ENCODE measurements around the gene KLHL9. TPM values are rescaled to one million over a fixed set of nuclear protein-coding genes. Genes with fewer than 3 reads are reported as not detected.
A peak's percentile ranks its signal among the peaks of the same experiment; 100 is the strongest.

Gene KLHL9
- polyA plus RNA-seq, 6 donors from 2014 or later, result 5.0 to 10.4 (median 6.2) TPM

- Mint-ChIP-seq H3K36me3 (peaks cover 0 to 4% of the 10 kb centered on the region in 2 donors), H3K4me1 (no peaks in the 10 kb centered on the region), H3K9me3 (no peaks in the 10 kb centered on the region), H3K27ac (no peak overlapping the region), H3K4me3 (no peak overlapping the region), H3K27me3 (peaks cover 10 to 25% (median 21%) of the 10 kb centered on the region in 3 donors)
- DNase-seq, result no peak
- ATAC-seq (ENCODE audit: low read depth in 2 of 2), result no peak
Measured at GRCh38 chr9:21311889-21312288, 23.3 kb downstream of the KLHL9 start.

GRCh38 chr9:21305213-21305612, 30.0 kb downstream of the KLHL9 start, which contains the start of gene IFNA5:
Gene IFNA5, minus strand, starts transcription at chr9:21305313. Its CDS starts 57 bp downstream, at chr9:21305256.
- DNase-seq, result no peak
- no peak for ATAC-seq (ENCODE audit: low read depth in 2 of 2)
- no peaks in the 10 kb centered on the region for H3K9me3 Mint-ChIP-seq
- peaks cover 0 to 6% of the 10 kb centered on the region in 2 donors for H3K36me3 Mint-ChIP-seq
- peaks cover 22 to 53% (median 25%) of the 10 kb centered on the region in 3 donors for H3K27me3 Mint-ChIP-seq
- no peak within 1 kb of the TSS for H3K27ac Mint-ChIP-seq
- H3K4me3 Mint-ChIP-seq, result no peak within 1 kb of the TSS
- H3K4me1 Mint-ChIP-seq, result no peaks in the 10 kb centered on the region

- ATAC-seq (ENCODE audit: low read depth in 2 of 2) (no peak), DNase-seq (no peak)
- Mint-ChIP-seq H3K4me1 (peaks cover 0 to 4% (median 0%) of the 10 kb centered on the region in 3 donors), H3K27ac (no peak overlapping the region), H3K36me3 (no peaks in the 10 kb centered on the region), H3K4me3 (peak overlapping the region in 1 of 8 donors; percentile 35), H3K27me3 (peaks cover 8 to 24% (median 19%) of the 10 kb centered on the region in 3 donors), H3K9me3 (no peaks in the 10 kb centered on the region)
Measured at GRCh38 chr9:21295992-21296391, 39.2 kb downstream of the KLHL9 start.

GRCh38 chr9:21294904-21295538, 40.2 kb downstream of the KLHL9 start:
- Mint-ChIP-seq H3K4me1 (peaks cover 0 to 4% (median 0%) of the 10 kb centered on the region in 3 donors), H3K27ac (no peak overlapping the region)
- DNase-seq, result no peak

GRCh38 chr9:21294364-21294774, 40.8 kb downstream of the KLHL9 start:
- ATAC-seq (ENCODE audit: low read depth in 2 of 2) (no peak), DNase-seq (no peak)
- Mint-ChIP-seq H3K27me3 (peaks cover 13 to 14% (median 13%) of the 10 kb centered on the region in 3 donors), H3K36me3 (no peaks in the 10 kb centered on the region), H3K4me3 (no peak overlapping the region), H3K4me1 (peaks cover 0 to 4% (median 0%) of the 10 kb centered on the region in 3 donors), H3K9me3 (no peaks in the 10 kb centered on the region), H3K27ac (no peak overlapping the region)

More at GRCh38 chr9:21294904-21295538, 40.2 kb downstream of the KLHL9 start:
- Mint-ChIP-seq H3K27me3 (peaks cover 13 to 14% (median 14%) of the 10 kb centered on the region in 3 donors), H3K36me3 (no peaks in the 10 kb centered on the region), H3K9me3 (no peaks in the 10 kb centered on the region), H3K4me3 (no peak overlapping the region)
- ATAC-seq (ENCODE audit: low read depth in 2 of 2), result peak in 1 of 2 donors; percentile 58

GRCh38 chr9:21289848-21290247, 45.4 kb downstream of the KLHL9 start:
- H3K4me3 Mint-ChIP-seq, result no peak overlapping the region
- H3K27me3 Mint-ChIP-seq, result peaks cover 13 to 36% (median 24%) of the 10 kb centered on the region in 3 donors
- H3K9me3 Mint-ChIP-seq, result peaks cover 0 to 3% (median 0%) of the 10 kb centered on the region in 7 donors
- DNase-seq (no peak), ATAC-seq (ENCODE audit: low read depth in 2 of 2) (no peak)
- H3K36me3 Mint-ChIP-seq, result no peaks in the 10 kb centered on the region
- H3K27ac Mint-ChIP-seq, result no peak overlapping the region
- H3K4me1 Mint-ChIP-seq, result no peaks in the 10 kb centered on the region

GRCh38 chr9:21287280-21287679, 47.9 kb downstream of the KLHL9 start:
- DNase-seq (no peak), ATAC-seq (ENCODE audit: low read depth in 2 of 2) (no peak)
- Mint-ChIP-seq H3K4me3 (no peak overlapping the region), H3K36me3 (no peaks in the 10 kb centered on the region), H3K27ac (peak overlapping the region in 1 of 6 donors; percentile 40), H3K4me1 (no peaks in the 10 kb centered on the region), H3K9me3 (peaks cover 0 to 3% (median 0%) of the 10 kb centered on the region in 7 donors), H3K27me3 (peaks cover 9 to 28% (median 16%) of the 10 kb centered on the region in 3 donors)

- H3K4me1 Mint-ChIP-seq, result no peaks in the 10 kb centered on the region
- DNase-seq (no peak), ATAC-seq (ENCODE audit: low read depth in 2 of 2) (no peak)
- peaks cover 0 to 3% (median 0%) of the 10 kb centered on the region in 7 donors for H3K9me3 Mint-ChIP-seq
- peaks cover 9 to 28% (median 16%) of the 10 kb centered on the region in 3 donors for H3K27me3 Mint-ChIP-seq
- H3K27ac Mint-ChIP-seq, result no peak overlapping the region
- H3K36me3 Mint-ChIP-seq, result no peaks in the 10 kb centered on the region
- H3K4me3 Mint-ChIP-seq, result no peak overlapping the region
Measured at GRCh38 chr9:21286659-21287058, 48.5 kb downstream of the KLHL9 start.

- no peak overlapping the region for H3K27ac Mint-ChIP-seq
- DNase-seq (no peak), ATAC-seq (ENCODE audit: low read depth in 2 of 2) (no peak)
- H3K4me3 Mint-ChIP-seq, result peak overlapping the region in 1 of 8 donors; percentile 47
- peaks cover 9 to 28% (median 16%) of the 10 kb centered on the region in 3 donors for H3K27me3 Mint-ChIP-seq
- peaks cover 0 to 3% (median 0%) of the 10 kb centered on the region in 7 donors for H3K9me3 Mint-ChIP-seq
- no peaks in the 10 kb centered on the region for H3K4me1 Mint-ChIP-seq
- H3K36me3 Mint-ChIP-seq, result no peaks in the 10 kb centered on the region
Measured at GRCh38 chr9:21286099-21286498, 49.1 kb downstream of the KLHL9 start.

- Mint-ChIP-seq H3K27ac (no peak overlapping the region), H3K9me3 (peaks cover 0 to 2% (median 0%) of the 10 kb centered on the region in 7 donors), H3K4me1 (no peaks in the 10 kb centered on the region), H3K36me3 (no peaks in the 10 kb centered on the region), H3K27me3 (peaks cover 4 to 31% (median 15%) of the 10 kb centered on the region in 3 donors), H3K4me3 (no peak overlapping the region)
- no peak for ATAC-seq (ENCODE audit: low read depth in 2 of 2)
- no peak for DNase-seq
Measured at GRCh38 chr9:21281275-21281674, 53.9 kb downstream of the KLHL9 start.

Other genes starting within 250 kb of the KLHL9 start
- gene IFNW1, start 193.6 kb downstream of the KLHL9 start, polyA plus RNA-seq (ENCODE audit: low read depth in 6 of 6), result not detected
- not detected for gene IFNA21, start 168.7 kb downstream of the KLHL9 start, polyA plus RNA-seq (ENCODE audit: low read depth in 6 of 6)
- gene IFNA4, start 147.8 kb downstream of the KLHL9 start, polyA plus RNA-seq (ENCODE audit: low read depth in 6 of 6), result not detected
- not detected for gene IFNA7, start 133.2 kb downstream of the KLHL9 start, polyA plus RNA-seq (ENCODE audit: low read depth in 6 of 6)
- not detected for gene IFNA10, start 128.3 kb downstream of the KLHL9 start, polyA plus RNA-seq (ENCODE audit: low read depth in 6 of 6)
- not detected for gene IFNA16, start 118.1 kb downstream of the KLHL9 start, polyA plus RNA-seq (ENCODE audit: low read depth in 6 of 6)
- not detected for gene IFNA17, start 107.2 kb downstream of the KLHL9 start, polyA plus RNA-seq (ENCODE audit: low read depth in 6 of 6)
- not detected for gene IFNA14, start 95.4 kb downstream of the KLHL9 start, polyA plus RNA-seq (ENCODE audit: low read depth in 6 of 6)
- gene IFNA5, start 30.1 kb downstream of the KLHL9 start, polyA plus RNA-seq (ENCODE audit: low read depth in 6 of 6), result not detected
- gene IFNA6, start 15.5 kb upstream of the KLHL9 start, polyA plus RNA-seq (ENCODE audit: low read depth in 6 of 6), result not detected
- gene IFNA13, start 32.7 kb upstream of the KLHL9 start, polyA plus RNA-seq (ENCODE audit: low read depth in 6 of 6), result not detected
- gene IFNA2, start 50.0 kb upstream of the KLHL9 start, polyA plus RNA-seq (ENCODE audit: low read depth in 6 of 6), result not detected
- gene IFNA8, start 73.7 kb upstream of the KLHL9 start, polyA plus RNA-seq (ENCODE audit: low read depth in 6 of 6), result not detected
- not detected for gene IFNA1, start 105.0 kb upstream of the KLHL9 start, polyA plus RNA-seq (ENCODE audit: low read depth in 6 of 6)
- gene IFNE, start 146.9 kb upstream of the KLHL9 start, polyA plus RNA-seq (ENCODE audit: low read depth in 6 of 6), result not detected